NCI-H2029 (cell line): ENCODE results near the gene CA6.

Experiments
- DNase-seq: peaks from one replicate; lab custom pipeline; 2025; lab: John Stamatoyannopoulos, UW

CA6 gene

DNA sequence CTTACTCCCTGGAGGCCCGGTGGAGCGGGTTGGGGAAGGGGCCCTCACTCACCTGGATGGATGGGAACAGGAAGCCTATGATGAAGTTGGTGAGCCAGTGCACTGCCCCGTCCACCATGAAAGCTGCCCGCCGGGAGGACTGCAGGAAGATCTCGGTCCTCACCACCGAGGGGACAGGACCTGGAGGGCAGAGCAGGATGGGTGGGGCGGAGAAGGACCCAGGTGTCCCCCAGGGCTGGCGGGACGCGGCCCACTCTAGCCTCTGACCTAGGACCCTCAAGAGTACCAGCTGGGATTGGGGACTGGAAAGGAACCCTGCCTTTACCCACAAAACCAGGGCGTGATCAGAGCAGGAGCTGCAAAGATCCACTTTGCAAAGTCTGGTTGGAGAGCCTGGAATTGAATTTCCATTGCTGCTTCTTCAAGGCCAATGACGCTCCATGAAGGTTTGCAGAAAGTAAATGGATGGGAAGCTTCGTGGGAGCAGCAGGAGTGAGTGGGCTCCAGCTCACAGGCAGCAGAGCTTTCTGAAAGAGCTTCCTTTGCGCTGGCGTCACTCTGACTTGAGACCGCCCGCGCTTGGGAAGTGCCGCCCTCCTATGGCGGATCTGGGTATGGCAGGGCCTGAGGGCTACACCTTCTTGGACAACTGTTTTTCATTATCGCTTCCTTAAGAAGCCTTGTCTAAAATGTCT lies 59.2 kb downstream of the CA6 start:
- peak; percentile 22 for DNase-seq

- DNase-seq: no peak
These were observed 59.7 kb downstream of the CA6 start for GRCh38 chr1:9005395-9005708.

DNA sequence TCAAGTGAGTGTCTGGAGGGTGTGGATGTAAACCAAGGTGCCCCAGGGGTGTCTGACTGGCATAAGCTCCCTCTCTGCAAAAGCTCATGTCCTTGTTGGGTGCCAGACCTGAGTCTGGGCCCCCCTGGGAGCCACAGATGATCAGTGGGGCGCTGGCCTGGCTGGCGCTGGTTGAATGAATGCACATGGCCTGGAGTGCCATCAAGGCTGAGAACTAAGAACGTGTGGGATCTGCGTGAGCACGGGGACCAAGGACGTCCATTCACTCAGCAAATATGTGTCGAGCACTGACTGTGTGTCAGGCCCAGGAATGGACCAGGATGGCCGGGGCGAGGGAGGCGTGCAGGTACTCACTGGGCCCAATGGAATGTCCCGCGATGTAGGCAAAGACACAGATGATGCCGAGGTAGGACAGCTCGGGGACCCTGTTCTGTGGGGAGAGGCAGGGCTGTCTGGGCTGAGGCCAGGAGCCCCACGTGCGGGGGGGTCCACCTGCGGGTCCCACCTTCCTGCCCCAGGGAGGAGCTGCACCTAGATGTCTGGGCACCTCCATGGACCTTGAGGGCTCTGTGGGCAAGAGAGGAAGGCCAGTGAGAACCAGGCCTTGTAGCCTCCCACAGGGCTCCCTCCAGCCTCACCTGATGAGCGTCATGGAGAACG lies 61.4 kb downstream of the CA6 start:
- no peak for DNase-seq

DNA sequence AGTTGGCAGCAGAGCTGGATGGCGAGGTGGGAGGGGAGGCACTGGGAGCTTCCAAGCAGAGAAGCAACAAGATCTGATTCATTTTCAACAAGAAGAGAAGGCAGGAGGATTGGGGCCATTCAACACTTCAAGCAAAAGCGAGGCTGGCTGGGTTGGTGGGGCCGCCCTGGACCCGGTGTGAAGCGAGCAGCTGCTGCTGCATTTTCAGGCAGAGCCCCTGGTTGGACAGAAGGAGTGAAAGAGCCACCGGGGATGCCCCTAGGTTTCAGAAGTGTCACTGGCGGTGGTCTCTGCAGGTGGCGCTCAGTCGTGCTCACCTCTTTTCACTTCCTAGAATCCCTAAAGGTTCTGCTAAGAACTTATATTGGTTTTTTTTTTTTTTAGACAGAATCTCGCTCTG lies 62.6 kb downstream of the CA6 start:
- no peak for DNase-seq

GRCh38 chr1:9009438-9010370 lies 64.0 kb downstream of the CA6 start:
- DNase-seq: peak; percentile 7

DNA sequence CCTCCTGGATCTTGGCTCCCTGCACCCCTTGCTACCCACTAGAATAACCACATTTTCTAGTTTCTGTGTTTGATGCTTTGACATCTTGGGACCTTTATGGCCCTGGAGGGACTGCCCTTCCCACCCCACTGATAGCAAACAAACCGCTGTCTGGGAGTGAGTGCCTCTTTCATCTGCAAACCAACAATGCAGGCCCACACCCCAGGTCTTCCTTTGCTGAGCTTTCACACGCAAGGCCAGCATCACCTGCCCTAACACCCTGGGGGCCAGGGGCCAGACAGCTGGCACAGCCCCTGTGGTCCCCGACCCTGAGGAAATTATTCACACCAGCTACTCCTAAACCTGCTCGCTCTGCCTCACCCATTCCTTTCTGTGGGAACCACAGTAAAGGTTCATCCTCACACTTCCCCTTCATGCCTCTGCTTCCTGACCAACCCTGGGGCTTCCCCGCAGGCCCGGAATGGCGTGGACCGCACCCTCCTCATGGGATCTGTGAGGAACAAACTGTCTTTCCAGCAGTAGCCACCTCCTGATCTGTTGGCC lies 65.2 kb downstream of the CA6 start:
- DNase-seq: no peak

GRCh38 chr1:9013819-9014218 lies 68.2 kb downstream of the CA6 start:
- no peak for DNase-seq

DNA sequence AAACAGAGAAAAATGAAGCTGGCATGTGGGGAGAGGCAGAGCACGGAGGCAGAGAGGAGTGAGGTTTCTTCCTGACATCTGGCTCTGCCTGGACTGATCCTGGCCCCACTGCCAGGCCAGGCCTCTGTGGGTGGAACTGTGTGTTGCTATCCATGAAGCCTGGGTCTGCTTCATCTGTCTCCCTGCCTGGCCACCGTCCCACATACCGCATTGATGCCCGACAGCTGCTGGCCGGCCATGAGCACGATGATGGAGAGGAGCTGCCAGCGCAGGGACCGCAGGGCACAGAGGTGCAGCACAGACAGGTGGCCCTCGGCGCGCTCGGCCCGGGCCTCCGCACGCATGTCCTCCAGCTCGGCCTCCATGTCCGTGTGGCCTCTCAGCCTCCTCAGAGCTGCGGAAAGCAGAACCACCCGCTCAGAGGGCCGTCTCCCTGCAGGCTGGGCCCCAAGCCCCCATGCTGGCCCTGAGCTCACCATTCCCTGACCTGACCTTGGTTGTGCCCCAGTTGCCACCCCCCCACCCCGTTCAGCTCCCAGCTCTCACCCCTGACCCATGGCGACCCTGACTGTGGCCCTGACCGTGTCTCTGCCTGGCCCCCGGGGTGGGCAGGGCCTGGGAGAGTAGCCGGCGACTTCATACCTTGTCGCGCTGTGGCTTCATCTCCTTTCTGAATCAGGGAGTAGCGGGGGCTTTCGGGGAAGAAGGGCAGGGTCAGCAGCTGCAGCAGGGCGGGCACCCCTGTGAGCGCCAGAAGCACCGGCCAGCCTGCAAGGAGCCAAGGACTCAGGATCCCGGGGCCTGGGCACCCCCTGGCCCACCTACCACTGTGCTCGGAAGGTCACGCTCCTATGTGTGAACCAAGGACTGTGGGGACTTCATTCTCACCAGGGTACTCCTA lies 69.1 kb downstream of the CA6 start:
- no peak for DNase-seq

DNA sequence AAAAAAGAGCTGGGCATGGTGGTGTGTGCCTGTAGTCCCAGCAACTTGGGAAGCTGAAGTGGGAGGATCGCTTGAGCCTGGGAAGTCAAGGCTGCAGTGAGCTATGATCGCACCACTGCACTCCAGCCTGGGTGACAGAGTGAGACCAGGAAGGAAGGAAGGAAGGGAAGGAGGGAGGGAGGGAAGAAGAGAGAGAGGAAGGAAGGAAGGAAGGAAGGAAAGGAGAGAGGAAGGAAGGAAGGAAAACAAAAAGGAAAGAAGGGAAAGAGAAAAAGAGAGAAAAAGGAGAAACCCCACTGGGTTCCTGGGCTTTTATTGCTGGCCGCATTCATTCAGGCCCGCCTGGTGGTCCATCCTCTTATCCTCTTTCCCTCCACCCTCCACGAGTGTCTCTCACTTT lies 70.8 kb downstream of the CA6 start:
- DNase-seq: no peak

GRCh38 chr1:9018333-9018732 lies 72.7 kb downstream of the CA6 start:
- no peak for DNase-seq

DNA sequence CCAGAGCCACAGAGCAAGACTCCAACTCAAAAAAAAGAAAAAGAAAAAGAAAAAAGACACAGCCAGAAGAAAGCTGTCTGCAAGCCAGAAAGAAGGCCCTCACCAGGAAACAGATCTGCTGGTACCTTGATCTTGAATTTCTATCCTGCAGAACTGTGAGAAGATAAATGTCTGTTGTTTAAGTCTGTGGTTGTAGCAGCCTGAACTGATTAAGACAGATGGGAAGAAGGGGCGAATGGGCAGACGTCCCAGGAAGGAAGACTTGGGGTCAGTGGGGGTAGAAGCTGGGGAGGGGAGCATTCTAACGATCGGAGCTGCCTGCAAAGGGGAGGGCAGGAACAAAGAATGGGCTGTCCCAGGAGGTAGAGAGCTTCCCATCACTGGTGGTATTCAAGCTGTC lies 74.2 kb downstream of the CA6 start:
- no peak for DNase-seq

DNA sequence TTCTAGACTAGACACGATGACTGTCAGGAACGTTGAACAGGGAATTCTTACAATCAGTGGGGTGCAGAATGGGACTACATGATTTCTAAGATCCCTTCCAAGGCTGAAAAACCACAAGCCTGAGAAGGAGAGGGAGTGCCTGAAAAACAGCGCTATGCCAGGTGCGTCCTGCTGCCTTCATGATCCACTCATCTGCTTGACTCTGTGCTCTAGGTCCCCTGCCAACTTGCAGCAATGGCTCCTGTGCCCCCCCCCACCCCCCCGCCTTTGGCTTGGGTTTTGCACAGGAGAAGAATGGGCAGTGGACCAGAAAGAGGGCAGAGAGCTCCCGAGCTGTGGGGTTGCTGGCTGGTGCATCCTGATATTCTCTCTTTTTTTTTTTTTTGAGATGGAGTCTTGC lies 74.6 kb downstream of the CA6 start:
- DNase-seq: no peak

DNA sequence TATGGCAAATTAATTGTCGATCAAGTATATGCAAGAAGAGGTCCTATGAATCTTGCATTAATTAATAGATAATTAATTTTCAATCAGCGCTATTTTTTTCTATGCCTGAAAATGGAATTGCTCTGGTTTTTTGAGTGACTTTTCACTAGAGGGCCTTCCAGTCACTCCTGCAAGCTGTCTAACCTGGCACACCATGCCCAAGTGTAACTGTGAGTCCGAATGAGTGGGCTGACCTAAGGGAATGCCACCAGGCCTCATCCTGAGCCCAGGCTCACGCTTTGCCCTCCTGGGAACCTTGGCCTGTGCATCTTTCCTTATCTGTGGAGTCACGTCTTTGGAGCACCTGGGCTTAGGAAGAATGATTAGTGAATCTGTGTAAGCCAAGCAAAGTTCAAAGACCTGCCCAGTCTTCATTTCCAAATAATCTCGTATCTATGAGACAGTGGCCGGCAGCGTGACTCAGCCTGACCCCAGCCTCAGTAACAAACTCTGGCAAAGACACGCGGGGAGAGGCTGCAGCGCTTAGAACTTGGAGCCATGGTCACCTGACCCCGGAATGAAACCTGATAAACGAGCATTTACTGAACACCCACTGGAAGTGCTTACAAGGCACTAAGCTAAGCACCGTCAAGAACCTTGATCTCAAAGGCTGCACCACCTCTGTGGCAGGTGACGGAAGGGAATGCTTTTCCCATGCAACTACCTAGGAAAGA lies 76.5 kb downstream of the CA6 start:
- DNase-seq: peak; percentile 5

- no peak for DNase-seq
These were observed 77.1 kb downstream of the CA6 start for GRCh38 chr1:9022773-9023172.
